PC-9 (cell line): Measurements from ENCODE around the gene HOXC12. TPM values are rescaled to one million over a fixed set of nuclear protein-coding genes. Genes with fewer than 3 reads are reported as not detected.

Source experiments
- BruUV-seq: library from RNA; stranded (reverse); fragments of 400-500 nt; replicated peaks from 2 replicates; lab custom pipeline; 2021; lab: Mats Ljungman, UMichigan
- CTCF ChIA-PET: fragments of 300-600 bp; sonication (Branson Sonifier 250); formaldehyde crosslinking; loops from one replicate; lab custom pipeline; 2022; ENCODE audit warnings: antibody characterized with exemption; lab: Charles Lee
- POLR2A ChIA-PET: fragments of 300-600 bp; sonication (Branson Sonifier 250); formaldehyde crosslinking; loops from one replicate; lab custom pipeline; 2022; ENCODE audit warnings: antibody characterized with exemption; ENCODE audit not compliant: unreplicated experiment; lab: Charles Lee
- DNase-seq, 2 experiments: peaks; one replicate each; pipeline versions ENCODE4 v3.0.0 to v3.0.0-alpha.2; 2015 to 2022; ENCODE audit warnings: mixed read lengths in 1 of 2
- H2AFZ ChIP-seq: fragments of 200-600 bp; sonication (generic); 2 replicates; pipeline ENCODE4 v1.8.1; 2017; ENCODE audit warnings: antibody characterized with exemption
- H3F3A ChIP-seq: fragments of 200-600 bp; sonication (generic); 2 replicates; pipeline ENCODE4 v1.8.1; 2017; ENCODE audit warnings: antibody characterized with exemption, mild to moderate bottlenecking, low read depth; ENCODE audit not compliant: insufficient read depth
- H3K27ac ChIP-seq: fragments of 200-600 bp; sonication (generic); 2 replicates; pipeline ENCODE4 v1.6.1; 2016; ENCODE audit warnings: mixed run types
- H3K27me3 ChIP-seq: fragments of 200-600 bp; sonication (generic); 2 replicates; pipeline ENCODE4 v1.6.1; 2016; ENCODE audit warnings: low read depth, mixed run types; ENCODE audit not compliant: insufficient read depth
- H3K36me3 ChIP-seq: fragments of 200-600 bp; sonication (generic); 2 replicates; pipeline ENCODE4 v1.6.1; 2016; ENCODE audit warnings: low read depth, mixed run types
- H3K4me1 ChIP-seq: fragments of 200-600 bp; sonication (generic); replicated peaks from 2 replicates; pipeline ENCODE4 v1.6.1; 2016; ENCODE audit warnings: mixed run types; ENCODE audit not compliant: insufficient read depth
- H3K4me2 ChIP-seq: fragments of 200-600 bp; sonication (generic); 2 replicates; pipeline ENCODE4 v1.6.1; 2017; ENCODE audit warnings: mixed run types
- H3K4me3 ChIP-seq: fragments of 200-600 bp; sonication (generic); 2 replicates; pipeline ENCODE4 v1.6.1; 2016; ENCODE audit warnings: mixed run types
- H3K79me2 ChIP-seq: fragments of 200-600 bp; sonication (generic); 2 replicates; pipeline ENCODE4 v1.6.1; 2017; ENCODE audit warnings: low read depth, mixed run types
- H3K9me2 ChIP-seq: fragments of 200-600 bp; sonication (generic); 2 replicates; pipeline ENCODE4 v1.8.1; 2017; ENCODE audit warnings: mild to moderate bottlenecking; ENCODE audit not compliant: insufficient read depth
- H3K9me3 ChIP-seq: fragments of 200-600 bp; sonication (generic); 2 replicates; pipeline ENCODE4 v1.8.1; 2016; ENCODE audit warnings: low read depth; ENCODE audit not compliant: insufficient read depth
- H4K20me1 ChIP-seq: fragments of 200-600 bp; sonication (generic); 2 replicates; pipeline ENCODE4 v1.8.1; 2017; ENCODE audit not compliant: insufficient read depth
- EZH2 ChIP-seq: fragments of 200-600 bp; sonication (generic); IDR thresholded peaks from 2 replicates; pipeline ENCODE4 v1.8.0; 2017; ENCODE audit warnings: antibody characterized with exemption, low read depth
- intact Hi-C: fragments of 100-400 bp; cut with micrococcal nuclease; formaldehyde crosslinking; loops from one replicate; pipeline ENCODE4 v1.10.0; 2022; ENCODE audit not compliant: unreplicated experiment
- total RNA-seq: library from RNA; stranded (reverse); gene quantifications from 2 replicates; pipeline ENCODE4 v1.2.3, GENCODE V29; 2021
- TF ChIP-seq, protein P1 (sequence below): fragments of 200-600 bp; sonication (generic); conservative IDR thresholded peaks from 2 replicates; pipeline ENCODE4 v1.6.1; 2017; ENCODE audit warnings: mixed run types, antibody characterized with exemption, mild to moderate bottlenecking, moderate library complexity

Gene HOXC12
- total RNA-seq, 1 experiment from 2014 or later: 0.24 TPM

DNA sequence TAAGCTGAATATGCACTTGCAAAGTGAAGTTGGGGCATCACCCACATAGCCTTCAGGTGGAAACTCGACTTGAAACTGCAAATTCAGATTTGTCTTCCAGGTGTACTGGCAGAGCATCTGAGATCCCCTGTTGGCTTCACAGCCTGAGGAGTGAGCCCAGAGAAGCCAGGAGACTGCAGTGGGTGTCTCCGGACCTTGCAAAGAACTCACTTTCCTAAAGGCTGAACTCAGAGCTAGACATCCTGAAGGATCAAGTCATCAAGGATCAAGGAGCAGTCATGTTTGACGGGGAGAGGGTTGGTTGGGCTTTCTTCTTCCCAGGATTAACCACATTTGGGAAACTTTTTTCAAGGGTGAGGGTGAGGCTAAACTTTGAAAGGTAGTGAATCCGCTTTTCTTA lies 25.2 kb upstream of the HOXC12 start:
- BruUV-seq: no TSS peak
- no peaks in the 10 kb centered on the region for H3K4me1 ChIP-seq
- no peaks in the 10 kb centered on the region for H3K9me2 ChIP-seq
- no peak overlapping the region for H3K4me3 ChIP-seq
- H3K9me3 ChIP-seq: no peaks in the 10 kb centered on the region
- H3K27ac ChIP-seq: no peak overlapping the region
- H2AFZ ChIP-seq: no peak overlapping the region
- no peak for DNase-seq
- ChIA-PET CTCF (no interaction called here), POLR2A (no interaction called here)
- TF ChIP-seq, protein P1, sequence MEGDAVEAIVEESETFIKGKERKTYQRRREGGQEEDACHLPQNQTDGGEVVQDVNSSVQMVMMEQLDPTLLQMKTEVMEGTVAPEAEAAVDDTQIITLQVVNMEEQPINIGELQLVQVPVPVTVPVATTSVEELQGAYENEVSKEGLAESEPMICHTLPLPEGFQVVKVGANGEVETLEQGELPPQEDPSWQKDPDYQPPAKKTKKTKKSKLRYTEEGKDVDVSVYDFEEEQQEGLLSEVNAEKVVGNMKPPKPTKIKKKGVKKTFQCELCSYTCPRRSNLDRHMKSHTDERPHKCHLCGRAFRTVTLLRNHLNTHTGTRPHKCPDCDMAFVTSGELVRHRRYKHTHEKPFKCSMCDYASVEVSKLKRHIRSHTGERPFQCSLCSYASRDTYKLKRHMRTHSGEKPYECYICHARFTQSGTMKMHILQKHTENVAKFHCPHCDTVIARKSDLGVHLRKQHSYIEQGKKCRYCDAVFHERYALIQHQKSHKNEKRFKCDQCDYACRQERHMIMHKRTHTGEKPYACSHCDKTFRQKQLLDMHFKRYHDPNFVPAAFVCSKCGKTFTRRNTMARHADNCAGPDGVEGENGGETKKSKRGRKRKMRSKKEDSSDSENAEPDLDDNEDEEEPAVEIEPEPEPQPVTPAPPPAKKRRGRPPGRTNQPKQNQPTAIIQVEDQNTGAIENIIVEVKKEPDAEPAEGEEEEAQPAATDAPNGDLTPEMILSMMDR: no peak
- TF ChIP-seq EZH2: no peak
- H3K27me3 ChIP-seq: no peaks in the 10 kb centered on the region
- H3K36me3 ChIP-seq: no peaks in the 10 kb centered on the region
- H3K4me2 ChIP-seq: no peak overlapping the region
- H3F3A ChIP-seq: no peaks in the 10 kb centered on the region
- no peaks in the 10 kb centered on the region for H4K20me1 ChIP-seq
- H3K79me2 ChIP-seq: no peaks in the 10 kb centered on the region
- intact Hi-C loops: no loop called here

DNA sequence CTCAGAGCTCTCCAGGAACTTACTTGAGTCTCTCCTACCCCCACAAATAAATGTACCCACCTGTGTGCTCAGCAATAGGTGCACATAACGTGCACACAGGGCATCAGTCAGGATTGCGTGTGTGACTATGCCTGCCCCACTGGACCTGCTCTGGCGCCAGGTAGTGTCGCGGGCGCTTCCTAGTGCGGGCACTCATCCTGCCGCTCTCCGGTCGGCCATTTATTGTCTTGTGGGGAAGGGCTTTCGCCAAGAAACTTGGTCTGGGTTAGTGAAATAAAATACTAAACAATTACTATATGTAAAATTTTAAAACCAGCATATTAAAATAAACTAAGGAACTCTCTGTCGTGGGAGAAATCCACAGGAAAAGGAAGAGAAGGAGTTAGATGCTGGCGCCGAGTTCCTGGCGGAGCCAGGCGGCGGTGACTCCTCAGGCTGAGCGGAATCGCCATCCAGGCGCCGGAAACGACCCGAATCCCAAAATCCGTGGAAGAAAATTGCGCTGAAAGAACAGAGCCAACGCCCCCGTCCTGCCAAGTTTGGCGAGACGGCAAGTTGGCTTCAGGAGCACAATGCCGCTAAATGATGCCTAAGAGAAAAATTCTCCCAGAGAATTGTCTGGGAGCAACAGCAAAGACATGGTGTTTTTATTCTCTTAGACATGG lies 24.0 kb upstream of the HOXC12 start:
- ChIA-PET CTCF (no interaction called here), POLR2A (no interaction called here)
- no peaks in the 10 kb centered on the region for H4K20me1 ChIP-seq
- no peaks in the 10 kb centered on the region for H3K27me3 ChIP-seq
- no peaks in the 10 kb centered on the region for H3K9me2 ChIP-seq
- no peak for TF ChIP-seq EZH2
- TF ChIP-seq, protein P1: no peak
- H3K36me3 ChIP-seq: no peaks in the 10 kb centered on the region
- H3K79me2 ChIP-seq: no peaks in the 10 kb centered on the region
- no peak overlapping the region for H3K4me3 ChIP-seq
- no peak for DNase-seq
- no peak overlapping the region for H2AFZ ChIP-seq
- intact Hi-C loops: no loop called here
- BruUV-seq: no TSS peak
- no peak overlapping the region for H3K4me2 ChIP-seq
- H3F3A ChIP-seq: no peaks in the 10 kb centered on the region
- no peaks in the 10 kb centered on the region for H3K9me3 ChIP-seq
- H3K27ac ChIP-seq: no peak overlapping the region
- no peaks in the 10 kb centered on the region for H3K4me1 ChIP-seq

DNA sequence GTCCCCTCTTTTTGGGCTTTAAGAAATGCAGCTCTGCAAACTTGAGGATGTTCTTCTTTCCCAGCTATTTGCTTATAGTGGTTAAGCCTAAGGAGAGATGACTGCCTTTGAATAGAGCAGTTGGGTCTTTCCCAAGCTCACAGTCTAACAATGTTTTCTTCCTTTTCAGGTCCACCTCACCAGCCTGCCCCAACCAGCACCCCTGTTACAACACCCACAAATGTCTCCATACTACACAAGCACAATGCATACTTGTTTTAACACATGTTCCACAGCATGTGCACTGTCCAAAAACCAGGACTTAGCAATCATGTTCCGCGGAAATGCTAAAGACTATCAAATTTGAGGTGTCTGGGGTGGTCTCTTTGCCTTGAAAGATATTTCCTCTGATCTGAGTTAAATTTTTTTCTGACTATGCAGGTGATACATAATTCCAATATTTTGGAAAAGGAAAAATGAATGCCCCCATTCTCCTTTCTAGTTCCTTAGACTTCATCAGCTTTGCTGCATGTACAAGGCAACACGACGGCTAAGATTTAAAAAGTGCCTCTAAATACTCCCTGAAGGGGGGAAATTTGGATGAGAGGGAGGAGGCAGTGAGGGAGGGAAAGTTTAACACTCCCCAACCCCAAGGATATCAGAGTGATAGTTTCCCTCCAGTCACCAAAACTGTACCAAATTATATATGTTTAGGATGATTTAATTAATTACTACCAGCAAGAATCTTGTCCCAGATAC lies 22.7 kb upstream of the HOXC12 start:
- BruUV-seq: no TSS peak
- intact Hi-C loops: no loop called here
- no peaks in the 10 kb centered on the region for H3K79me2 ChIP-seq
- H3K4me3 ChIP-seq: no peak overlapping the region
- no peak for DNase-seq
- CTCF ChIA-PET: no interaction called here
- H3K4me2 ChIP-seq: no peak overlapping the region
- no peak overlapping the region for H3K27ac ChIP-seq
- no peaks in the 10 kb centered on the region for H3F3A ChIP-seq
- no peaks in the 10 kb centered on the region for H3K9me3 ChIP-seq
- TF ChIP-seq, protein P1: no peak
- no peak for TF ChIP-seq EZH2
- no peaks in the 10 kb centered on the region for H3K4me1 ChIP-seq
- no peaks in the 10 kb centered on the region for H3K27me3 ChIP-seq
- H4K20me1 ChIP-seq: no peaks in the 10 kb centered on the region
- POLR2A ChIA-PET: no interaction called here
- no peak overlapping the region for H2AFZ ChIP-seq
- H3K9me2 ChIP-seq: no peaks in the 10 kb centered on the region
- H3K36me3 ChIP-seq: no peaks in the 10 kb centered on the region
